NCI-H748 (cell line): ENCODE measurements around the gene TINAG.
A peak's percentile ranks its signal among the peaks of the same experiment; 100 is the strongest.

Source experiments
- DNase-seq: peaks from one replicate; lab custom pipeline; 2025; ENCODE audit not compliant: unreplicated experiment; lab: John Stamatoyannopoulos, UW

Gene TINAG, protein sequence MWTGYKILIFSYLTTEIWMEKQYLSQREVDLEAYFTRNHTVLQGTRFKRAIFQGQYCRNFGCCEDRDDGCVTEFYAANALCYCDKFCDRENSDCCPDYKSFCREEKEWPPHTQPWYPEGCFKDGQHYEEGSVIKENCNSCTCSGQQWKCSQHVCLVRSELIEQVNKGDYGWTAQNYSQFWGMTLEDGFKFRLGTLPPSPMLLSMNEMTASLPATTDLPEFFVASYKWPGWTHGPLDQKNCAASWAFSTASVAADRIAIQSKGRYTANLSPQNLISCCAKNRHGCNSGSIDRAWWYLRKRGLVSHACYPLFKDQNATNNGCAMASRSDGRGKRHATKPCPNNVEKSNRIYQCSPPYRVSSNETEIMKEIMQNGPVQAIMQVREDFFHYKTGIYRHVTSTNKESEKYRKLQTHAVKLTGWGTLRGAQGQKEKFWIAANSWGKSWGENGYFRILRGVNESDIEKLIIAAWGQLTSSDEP

DNA sequence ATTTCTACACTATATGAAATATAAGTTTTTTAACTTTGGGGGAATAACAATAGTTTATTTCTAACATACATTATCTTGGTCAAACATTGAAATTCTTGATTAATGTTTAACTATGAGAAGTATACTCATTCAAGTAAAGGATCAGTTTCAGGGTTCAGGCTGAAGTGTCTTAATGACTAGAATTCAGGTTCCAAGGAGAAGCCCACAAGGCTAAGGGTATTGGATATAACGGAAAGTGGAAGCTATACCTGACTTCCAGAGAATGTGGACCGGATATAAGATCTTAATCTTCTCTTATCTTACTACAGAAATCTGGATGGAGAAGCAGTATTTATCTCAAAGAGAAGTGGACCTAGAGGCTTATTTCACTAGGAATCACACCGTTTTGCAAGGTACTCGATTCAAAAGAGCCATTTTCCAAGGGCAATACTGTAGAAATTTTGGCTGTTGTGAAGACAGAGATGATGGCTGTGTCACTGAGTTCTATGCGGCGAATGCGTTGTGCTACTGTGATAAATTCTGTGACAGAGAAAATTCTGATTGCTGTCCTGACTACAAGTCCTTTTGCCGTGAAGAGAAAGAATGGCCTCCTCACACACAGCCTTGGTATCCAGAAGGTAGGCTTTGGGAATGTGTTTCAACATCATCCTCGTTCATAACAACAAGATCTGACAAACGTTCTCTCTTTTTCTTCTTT, at the start of gene TINAG:
Gene TINAG, plus strand, starts transcription at position 153 of the 697 bp plus-strand sequence. Its CDS starts 110 bp downstream, at position 263.
- no peak for DNase-seq

DNA sequence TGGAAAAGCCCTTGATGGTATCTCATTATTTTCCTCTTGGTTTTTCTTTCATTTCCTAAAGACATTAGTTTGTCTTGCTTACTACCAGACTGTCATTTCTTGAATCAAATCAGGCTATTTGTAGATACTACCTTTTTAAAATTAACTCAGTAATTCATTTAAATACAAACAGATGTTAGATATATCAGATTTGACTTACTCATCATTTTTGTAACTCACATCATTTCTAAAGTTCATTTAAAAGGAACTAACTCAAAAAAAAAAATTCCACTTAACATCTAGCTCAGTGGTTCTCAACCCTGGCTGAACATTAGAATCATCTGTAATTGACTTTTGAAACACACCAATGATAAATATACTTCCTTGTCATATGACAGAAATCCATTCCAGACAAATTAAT, 48.2 kb upstream of the TINAG start:
- DNase-seq, result no peak

DNA sequence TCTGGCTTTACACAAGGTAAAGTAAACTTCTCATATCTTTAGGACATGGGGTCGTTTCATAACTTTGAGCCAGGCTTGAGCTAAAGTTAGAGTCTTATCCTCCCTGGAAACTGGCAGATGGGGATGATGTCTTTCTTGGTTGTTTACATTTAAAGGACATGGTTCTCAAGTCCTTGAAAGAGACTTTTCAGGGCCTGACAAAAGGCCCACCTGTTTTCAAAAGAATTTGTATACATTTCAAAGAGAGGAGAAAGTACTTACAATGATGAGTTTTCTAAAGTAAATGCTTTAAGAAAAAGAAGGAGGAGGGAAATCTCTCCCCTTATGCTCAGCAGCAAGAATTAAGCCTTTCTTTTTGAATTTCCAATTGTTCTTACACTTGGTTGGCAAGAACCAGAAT, 45.7 kb upstream of the TINAG start:
- no peak for DNase-seq

DNA sequence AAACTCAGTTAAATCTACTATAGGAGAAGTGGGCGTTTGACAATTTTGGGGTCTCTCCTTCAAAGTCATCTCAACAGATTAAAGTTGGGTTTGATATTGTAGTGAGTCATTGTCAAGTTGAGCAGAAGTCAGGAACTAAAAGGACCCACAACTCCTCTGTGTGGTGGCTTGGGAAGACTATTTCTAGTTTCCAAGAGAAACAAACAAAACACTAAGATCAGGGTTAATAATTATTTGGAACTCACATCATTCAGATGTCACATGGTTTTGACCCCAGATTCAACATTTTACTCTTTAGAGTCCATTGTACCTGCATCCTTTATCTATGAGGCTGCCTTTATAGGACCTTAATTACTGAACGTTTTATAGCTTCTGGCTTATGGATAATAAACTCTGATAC, 45.3 kb upstream of the TINAG start:
- DNase-seq, result no peak

DNA sequence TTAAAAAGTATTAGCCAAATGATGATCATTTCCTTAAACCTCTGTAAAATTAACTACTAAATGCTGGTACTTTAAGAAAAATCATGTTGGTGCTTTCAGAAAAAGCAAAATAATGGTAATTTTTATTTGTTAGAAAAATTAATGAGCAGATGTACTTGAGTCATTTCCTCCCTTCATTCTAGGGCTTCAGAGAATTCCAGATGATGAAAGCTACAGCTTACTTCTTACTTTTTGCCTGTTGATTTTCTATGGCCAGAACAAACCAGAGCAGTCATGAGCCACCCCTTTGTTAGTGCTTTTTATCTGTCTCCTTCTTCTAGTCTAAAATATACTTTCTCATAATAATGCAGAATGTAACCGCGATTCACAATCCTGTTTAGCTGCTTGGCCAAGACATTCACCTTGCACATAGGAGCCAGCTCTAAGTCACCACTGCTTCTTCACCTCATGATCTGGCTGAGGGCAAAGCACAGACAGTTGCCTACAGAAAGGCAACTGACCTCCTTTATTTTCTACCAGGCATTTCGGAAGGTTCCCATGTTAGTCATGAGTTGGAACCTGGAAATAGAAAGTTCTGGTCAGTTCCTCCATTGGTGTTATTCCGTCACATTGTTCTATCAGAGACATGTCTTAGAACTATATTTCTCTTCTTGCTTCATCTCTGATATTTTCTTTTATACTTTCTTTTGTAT, 43.5 kb upstream of the TINAG start:
- no peak for DNase-seq

DNA sequence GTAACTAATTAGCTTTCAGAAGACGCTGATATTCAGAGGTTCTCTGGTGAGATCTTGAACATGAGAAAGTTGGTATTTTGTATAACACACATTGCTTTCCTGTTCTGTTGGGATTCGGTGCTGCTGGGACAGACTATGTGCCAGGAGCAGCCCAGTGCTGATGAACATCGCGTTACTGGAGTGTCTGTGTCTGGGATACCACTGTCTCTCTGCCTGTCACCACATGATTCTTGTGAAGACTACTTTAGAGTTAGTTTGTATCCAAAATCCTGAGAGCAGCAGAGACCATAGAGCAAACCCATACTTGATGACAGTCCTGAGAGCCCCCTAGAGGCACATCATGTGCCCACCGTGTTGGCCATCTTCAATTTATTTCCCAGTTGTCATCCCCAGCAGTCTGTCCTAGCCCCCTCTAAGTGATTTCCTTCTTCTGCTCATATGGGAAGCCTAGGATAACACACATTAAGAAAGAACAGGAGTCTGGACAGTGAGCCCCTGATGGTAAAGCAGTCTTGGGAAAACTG, 41.8 kb upstream of the TINAG start:
- DNase-seq, result no peak

DNA sequence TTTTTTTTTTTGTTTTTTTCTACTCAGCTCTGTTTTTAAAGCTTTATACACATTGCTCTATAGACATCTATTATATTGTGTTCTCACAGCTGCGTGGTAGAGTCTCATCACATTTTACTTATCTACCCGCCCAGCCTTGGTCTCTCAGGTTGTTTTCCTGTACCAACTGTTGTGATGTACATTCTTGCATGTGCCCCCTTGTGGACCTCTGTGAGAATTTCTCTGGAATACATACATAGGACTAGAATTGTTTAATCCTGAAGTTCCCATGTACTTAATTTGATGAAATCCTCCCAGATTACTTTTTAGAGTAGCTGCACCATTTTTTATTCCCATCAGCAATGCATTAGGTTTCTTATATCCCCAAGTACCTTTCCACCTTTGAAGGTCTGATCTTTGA, 40.4 kb upstream of the TINAG start:
- peak; percentile 55 for DNase-seq

DNA sequence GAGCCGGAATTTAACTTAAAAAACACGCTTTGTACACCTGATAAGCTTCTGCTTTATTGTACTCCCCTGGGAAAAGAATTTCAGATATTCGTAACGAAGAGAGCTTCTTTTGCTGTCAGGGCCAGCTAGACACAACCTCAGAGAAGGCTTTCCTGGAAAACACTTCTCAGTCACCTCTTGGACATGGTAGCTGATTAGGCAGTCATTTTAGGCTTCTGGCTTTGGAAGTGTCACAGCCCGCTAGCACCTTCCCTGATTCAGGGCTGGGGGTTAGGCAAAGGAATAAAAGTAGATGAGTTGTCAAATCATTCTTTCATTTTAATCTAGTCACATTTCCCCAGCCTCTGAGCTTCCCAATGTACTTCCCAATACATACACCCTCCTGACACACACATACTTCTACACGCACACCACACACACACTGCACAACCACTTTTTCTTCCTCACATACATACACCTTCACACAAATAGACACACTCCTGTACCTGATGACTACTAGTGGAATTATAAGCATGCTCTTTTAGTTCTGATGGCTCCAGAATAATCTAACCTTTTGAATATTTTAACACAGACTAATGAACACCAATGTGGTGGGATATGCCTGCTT, 34.9 kb upstream of the TINAG start:
- no peak for DNase-seq

DNA sequence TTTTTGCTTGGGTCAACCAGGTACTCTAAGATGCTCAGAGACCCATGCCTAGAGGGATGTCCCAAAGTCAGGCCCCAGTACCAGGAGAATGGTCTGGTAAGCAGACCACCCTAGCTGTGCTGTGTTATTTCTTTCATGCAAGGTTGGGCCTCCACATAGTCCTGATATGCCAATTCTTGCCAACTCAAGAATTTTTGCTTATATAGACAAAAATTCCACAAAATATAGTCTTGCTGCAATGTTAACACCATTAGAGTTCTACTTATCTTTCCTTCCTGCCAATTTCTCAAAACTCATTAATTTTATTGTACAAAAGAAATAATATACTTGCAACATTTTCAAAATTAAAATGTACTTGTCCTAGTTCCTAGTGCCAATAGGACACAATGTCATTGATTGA, 33.9 kb upstream of the TINAG start:
- DNase-seq, result no peak

DNA sequence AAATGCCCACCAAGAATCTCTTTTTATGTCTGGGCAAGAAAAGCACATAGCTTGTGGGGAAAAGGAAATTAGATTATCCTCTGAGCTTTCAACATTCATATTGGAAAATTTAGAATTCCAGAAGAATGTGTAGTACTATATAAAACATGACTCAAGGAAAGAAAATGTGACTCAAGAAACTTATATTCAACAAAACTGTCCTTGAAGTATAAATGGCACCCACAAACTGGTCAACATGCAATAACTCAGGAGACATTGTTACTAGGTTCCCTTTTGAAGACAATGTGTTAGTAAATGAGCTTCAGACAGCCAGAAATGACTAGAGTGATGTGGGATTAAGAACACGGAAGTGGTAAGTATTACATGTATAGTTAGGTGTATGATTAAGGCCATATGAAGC, 26.1 kb upstream of the TINAG start:
- no peak for DNase-seq

DNA sequence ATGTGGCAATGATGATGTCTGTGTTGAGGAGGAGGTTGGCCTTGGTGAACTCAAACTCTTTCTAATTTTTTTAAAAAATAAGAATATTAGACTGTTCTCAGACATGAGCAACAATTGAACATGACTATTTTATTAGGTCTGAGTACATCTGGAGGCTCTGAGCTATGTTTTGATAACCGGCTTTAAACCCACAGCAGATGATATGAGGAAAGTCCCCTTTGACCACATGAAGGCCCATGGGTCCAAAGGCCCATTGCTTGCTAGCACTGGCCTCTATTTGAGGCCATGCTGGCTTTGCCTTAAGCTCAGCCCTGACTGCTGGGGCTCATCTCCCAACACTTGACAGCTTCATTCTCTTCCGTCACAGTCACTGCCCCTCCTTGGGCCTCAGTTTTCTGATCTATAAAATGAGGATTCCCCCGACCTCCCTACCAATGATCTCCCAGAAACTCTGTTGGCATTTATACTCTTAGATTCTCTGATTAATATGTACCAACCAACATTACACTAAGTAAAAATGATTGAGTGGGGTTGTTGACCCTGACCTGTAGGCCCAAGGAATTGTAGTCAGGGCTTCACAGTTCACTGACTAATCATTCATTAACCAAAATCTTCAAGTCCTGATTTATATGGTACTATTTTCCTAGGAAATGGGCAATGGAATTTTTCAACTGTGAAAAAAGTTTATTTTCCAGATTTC, 23.9 kb upstream of the TINAG start:
- DNase-seq, result no peak

DNA sequence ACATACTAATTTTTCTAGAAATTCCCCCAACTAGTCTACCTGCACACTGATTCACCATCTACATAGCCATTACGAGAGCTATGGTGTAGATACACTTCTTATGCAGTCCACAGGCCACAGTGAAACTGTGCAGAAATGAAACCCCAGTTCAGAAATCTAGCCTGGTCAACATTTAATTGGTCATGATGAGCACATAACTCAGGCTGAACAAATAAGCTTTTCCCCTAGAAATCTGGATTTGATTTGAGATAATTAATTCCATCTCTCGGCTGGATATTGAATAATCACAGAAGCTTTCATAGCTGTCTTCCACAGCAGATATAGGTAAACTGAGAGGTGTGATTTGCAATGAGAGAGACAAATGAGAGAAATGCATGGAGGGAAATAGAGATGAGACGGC, 22.6 kb upstream of the TINAG start:
- no peak for DNase-seq

DNA sequence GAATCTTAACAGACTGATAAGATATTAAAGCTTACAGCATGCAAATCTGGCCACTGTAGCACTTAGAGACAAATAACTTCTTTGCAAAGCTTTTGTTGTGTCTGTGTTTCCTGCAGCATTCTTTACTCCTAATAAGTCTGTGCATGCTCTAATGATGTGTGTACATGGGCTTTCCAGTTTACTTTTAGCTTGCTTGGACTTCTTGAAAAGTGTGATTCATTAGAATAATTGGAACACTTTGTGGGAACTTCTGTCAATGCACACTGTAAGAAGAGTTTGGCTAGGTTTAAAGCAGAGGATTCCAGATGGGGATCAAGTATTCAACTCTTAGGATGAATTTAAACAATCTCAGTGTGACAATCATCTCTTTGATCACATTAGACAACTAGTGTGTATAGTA, 22.1 kb upstream of the TINAG start:
- no peak for DNase-seq

DNA sequence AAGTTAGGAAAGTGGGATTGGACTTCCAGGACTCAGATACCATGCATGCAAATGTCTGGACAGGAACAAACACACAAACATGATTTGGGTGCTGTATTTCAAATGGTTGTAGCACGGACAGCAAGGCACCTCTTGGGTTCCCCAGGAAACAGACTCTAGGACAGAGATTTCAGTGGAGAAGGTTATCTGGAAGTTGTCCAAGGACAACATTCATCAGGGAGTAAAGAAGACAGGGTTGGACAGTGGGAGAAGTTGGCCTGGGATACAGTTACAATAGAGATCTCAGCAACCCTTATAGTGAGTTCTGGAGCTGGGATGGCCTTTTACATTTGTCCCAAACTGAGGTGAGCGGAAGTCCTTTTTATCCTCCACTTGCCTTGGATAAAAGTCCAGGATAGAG, 19.8 kb upstream of the TINAG start:
- DNase-seq, result no peak

DNA sequence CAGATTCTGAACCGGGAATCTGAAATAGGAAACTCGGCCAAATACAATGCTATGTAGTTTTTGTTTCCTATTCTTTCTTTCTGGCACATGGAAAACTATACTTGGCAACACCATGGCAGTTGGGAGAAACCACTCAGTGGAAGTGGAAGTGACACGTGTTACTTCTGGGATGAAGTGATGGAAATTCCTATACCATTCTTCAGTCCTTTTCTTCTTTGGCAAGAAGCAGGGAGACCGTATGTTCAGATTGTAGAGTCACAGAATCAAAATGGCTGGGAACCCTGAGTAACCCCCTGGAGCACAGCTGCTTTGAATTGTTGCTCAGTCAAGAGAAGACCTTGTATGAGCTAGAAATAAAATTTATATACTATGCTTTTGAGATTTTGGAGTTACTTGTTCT, 18.8 kb upstream of the TINAG start:
- no peak for DNase-seq

DNA sequence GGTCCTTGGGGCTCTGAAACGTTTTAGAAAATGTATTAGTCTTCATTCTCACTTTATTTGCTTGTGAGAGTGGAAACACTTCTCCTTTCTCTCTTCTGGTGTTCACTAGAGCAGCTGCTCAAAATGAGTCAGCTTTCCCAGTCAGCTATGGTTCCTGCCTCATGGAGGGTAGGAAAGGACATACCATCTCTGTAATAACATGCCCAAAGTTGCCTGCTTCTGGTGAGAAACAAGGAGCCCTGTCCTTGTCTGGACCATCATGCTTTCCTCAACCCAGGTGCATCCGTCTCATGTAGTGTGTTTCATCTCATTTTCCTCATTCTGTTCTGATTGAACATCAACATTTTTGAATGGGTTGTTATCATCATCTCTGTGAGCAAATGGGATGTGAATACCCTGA, 17.1 kb upstream of the TINAG start:
- DNase-seq, result no peak

DNA sequence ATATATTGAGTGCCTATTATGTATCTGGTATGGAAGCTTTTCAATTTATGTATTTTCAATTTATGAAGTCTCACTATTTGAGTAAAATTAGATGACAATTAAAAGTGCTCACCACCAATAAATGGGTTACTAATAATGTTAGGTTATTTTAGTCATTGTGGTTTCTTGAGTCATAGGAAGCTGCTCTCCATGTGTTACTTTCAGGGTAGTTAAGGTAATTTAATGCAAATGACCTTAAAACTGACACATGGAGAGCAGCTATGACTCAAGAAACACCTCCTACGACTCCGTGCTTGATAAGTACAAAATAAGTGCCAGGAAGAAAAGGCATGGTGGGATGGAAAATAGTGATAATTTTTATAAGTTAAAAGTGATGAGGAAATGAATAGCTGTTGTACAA, 16.5 kb upstream of the TINAG start:
- no peak for DNase-seq

DNA sequence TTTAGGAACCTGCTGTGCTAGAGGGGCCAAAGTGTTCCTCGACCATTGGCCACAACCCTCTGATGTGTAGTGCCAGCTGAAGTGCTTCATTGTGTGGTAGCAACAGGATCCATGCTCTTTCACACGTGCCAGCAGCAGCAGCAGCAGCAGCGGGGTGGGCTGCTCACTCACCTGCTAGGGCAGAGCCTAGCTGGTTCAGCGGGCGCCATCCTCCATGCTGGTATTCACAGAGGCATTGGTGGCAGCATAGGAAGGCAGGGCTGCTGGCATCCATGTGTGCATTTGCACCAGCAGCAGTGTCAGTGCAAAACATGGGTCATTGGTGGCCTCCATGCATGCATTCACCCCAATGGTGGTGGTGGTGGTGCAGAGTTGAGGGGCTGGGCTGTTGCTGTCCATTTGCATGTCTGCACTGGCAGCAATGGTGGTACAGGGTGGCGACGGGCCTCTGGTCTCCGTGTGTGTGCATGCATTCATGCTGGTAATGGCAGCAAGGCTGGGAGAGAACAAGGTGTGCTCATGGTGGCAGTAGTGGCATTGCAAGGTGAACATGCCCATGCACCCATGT, 13.2 kb upstream of the TINAG start:
- DNase-seq, result no peak

DNA sequence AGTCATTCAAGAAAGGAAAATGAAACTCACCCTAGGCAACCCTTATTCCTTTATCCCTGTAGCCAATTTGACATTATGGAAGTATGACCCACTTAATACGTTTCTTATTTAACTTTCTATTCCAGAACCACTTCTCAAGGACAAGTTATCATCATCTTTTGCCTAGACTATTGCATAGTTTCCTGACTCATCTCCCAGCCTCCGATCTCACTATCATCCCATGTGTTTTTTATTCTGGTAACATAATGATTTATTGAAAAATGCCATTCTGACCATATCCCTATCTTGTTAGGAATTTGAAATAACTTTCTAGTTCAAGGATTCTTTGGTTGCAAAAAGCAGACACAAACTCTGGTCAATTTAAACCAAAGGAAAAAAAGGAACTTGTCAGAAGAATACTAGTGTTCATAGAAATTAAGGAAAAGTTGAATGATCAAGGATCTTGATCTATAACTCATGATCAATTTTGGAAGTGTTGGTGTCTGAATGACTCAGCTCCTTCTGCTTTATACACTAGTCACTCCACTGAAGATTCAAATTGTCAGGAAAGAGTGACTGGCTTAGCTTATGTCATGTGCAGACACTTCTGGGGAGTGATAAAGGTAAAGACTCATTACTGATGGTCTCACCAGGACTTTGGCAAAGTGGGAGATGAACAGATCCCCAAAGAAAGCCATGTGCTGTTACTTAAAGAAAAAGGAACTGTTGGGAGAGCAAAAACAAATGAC, 8.5 kb upstream of the TINAG start:
- no peak for DNase-seq

DNA sequence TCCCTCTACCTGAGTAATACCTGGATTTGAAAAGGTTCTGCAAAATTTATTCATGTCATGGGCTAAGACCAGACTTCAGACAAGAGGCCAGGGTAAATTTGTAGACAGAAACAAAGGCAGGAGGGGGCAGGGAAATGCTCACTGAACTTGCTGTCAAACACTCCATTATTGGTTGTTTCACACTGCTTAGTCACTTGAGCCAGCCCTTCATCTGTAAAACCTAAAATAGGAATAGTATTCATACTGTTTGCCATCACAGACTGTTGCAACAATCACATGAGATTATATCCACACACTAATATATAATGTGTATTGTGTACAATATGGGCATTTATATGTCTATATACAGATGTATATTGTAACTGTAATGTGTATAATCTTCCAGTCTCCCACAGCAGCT, 6.5 kb upstream of the TINAG start:
- no peak for DNase-seq
